ENCODE measurements around the gene ZBTB7C. TPM values are rescaled to one million over a fixed set of nuclear protein-coding genes. Genes with fewer than 3 reads are reported as not detected.

ZBTB7C gene
- total RNA-seq, 1 donor from 2014 or later = under 0.01 TPM

DNA sequence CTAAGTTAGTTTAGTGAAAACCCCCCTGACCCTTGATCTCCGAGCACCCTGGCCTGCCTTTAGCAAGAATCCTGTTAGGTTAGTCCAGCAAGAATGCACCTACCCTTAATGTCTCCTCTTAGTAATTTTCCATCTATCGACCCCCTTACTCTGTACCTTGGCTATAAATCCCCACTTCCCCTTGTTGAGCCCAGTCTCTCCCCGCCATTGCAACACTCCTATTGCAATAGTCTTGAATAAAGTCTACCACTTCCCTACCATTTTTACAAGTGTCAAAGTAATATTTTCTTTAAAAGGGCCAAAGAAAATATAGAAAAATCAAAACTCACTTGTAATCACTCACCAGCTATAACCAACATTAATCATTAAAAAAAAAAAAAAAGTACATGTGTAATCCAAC lies 4.2 kb upstream of the ZBTB7C start:
- H3K4me3 ChIP-seq (ENCODE audit: low read depth, low read length) = no peak overlapping the region
- FAIRE-seq = no peak
- peaks cover 3% of the 10 kb centered on the region for H3K27me3 ChIP-seq (ENCODE audit: control insufficient read depth, insufficient read depth, low read length)
- H3K36me3 ChIP-seq (ENCODE audit: control insufficient read depth, insufficient read depth, low read length) = no peaks in the 10 kb centered on the region
- TF ChIP-seq, protein P1, sequence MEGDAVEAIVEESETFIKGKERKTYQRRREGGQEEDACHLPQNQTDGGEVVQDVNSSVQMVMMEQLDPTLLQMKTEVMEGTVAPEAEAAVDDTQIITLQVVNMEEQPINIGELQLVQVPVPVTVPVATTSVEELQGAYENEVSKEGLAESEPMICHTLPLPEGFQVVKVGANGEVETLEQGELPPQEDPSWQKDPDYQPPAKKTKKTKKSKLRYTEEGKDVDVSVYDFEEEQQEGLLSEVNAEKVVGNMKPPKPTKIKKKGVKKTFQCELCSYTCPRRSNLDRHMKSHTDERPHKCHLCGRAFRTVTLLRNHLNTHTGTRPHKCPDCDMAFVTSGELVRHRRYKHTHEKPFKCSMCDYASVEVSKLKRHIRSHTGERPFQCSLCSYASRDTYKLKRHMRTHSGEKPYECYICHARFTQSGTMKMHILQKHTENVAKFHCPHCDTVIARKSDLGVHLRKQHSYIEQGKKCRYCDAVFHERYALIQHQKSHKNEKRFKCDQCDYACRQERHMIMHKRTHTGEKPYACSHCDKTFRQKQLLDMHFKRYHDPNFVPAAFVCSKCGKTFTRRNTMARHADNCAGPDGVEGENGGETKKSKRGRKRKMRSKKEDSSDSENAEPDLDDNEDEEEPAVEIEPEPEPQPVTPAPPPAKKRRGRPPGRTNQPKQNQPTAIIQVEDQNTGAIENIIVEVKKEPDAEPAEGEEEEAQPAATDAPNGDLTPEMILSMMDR (IDR thresholded peaks at IDR 0.05; ENCODE audit: insufficient read depth, low read length, severe bottlenecking) = no peak
- DNase-seq (ENCODE audit: low read depth) = no peak

DNA sequence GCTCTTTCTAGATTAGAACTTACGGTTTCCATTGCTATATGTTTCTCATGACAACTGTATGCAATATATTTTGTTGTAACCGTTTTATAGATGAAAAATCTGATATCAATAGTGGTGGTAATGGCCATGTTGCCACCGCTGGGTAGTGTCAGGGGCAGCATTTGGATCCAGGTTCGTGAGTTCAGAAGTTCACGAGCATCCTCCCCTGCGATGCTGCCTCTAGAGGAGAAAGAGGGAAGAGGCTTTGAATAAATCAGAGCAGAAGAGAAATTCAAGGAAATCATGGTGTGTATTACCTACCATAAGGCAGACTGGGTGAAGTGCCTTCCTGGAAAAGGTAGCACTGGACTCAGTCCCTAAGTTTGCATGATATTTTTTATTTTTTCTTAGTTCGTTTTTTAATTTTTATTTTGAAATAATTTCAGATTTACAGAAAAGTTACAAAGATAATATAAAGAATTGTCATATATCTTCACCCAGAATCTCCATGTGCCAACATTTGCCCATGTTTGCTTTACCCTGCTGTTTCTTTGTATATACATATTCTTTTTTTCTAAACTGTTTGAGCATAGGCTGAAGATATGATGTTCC lies 3.3 kb upstream of the ZBTB7C start:
- TF ChIP-seq, protein P1 (IDR thresholded peaks at IDR 0.05; ENCODE audit: insufficient read depth, low read length, severe bottlenecking) = peak; percentile 75
- Histone ChIP-seq H3K27me3 (ENCODE audit: control insufficient read depth, insufficient read depth, low read length) (peaks cover 9% of the 10 kb centered on the region), H3K36me3 (ENCODE audit: control insufficient read depth, insufficient read depth, low read length) (no peaks in the 10 kb centered on the region), H3K4me3 (ENCODE audit: low read depth, low read length) (no peak overlapping the region)
- DNase-seq (ENCODE audit: low read depth) (peak; percentile 54), FAIRE-seq (no peak)

DNA sequence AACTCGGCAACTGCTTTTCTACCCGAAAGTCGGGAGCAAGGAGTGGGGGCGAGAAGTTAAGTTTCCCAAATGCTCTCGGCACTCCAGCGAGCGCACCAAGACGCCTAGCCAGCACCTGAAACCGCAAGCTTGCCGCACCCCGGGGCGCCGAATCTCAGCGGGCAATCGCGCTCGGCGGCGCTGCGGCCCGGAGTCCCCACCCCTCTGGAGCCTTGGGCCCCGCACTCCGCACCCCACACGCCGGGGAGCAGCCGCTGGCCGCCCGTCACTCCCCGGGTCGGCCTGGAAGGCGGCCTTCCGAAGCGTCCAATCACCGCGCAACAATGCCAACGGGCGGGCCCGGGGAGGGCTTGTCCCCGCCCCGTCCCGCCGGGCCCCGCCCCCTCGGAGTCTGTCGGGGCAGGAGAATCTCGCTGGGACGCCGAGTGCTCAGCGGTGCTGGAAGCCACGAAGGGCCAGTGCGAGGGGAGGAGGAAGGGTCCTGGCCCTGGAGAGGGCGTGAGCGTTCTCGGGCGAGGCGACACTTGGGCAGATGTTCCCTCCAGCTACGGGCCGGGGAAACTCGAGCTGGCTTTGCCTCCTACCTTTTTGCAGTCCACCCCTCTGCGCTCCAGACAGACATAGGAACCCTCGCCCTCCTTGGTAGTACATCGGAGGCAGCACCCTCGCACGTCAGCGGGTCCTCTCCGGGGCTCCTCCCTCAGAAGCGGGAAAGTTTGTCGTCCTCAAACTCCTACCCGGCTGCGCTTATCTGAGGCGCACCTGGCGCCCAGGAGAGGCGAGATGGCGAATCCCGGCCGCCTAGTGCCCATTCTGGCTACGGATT lies 1.1 kb upstream of the ZBTB7C start:
- Histone ChIP-seq H3K36me3 (ENCODE audit: control insufficient read depth, insufficient read depth, low read length) (no peaks in the 10 kb centered on the region), H3K27me3 (ENCODE audit: control insufficient read depth, insufficient read depth, low read length) (peaks cover 8% of the 10 kb centered on the region), H3K4me3 (ENCODE audit: low read depth, low read length) (peak overlapping the region; percentile 59)
- TF ChIP-seq, protein P1 (IDR thresholded peaks at IDR 0.05; ENCODE audit: insufficient read depth, low read length, severe bottlenecking) = no peak
- peak; percentile 77 for DNase-seq (ENCODE audit: low read depth)
- no peak for FAIRE-seq

DNA sequence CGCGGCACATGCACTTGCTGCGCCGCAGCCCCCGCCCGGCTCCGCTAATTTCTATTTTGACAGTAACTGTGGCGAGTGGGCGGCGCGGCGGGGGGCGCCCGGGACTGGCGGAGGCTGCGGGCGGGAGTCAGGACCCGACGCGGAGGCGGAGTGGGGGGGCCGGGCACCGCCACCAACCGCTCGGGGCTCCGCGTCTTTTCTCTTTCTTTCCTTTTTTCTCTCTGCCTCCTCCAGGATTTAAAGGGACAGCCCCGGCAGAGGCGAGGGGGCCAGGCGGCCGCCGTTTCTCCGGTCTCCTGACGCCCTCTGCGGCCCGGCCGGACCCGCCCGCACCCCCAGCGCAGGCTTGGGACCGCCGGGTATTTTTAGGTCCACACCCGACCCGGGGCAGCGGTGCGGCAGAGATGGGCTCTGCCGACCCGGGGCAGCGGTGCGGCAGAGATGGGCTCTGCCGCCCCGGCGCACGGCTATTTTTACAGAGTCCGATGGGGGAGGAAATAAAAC lies 460 bp upstream of the ZBTB7C start:
- Histone ChIP-seq H3K4me3 (ENCODE audit: low read depth, low read length) (peak overlapping the region; percentile 59), H3K36me3 (ENCODE audit: control insufficient read depth, insufficient read depth, low read length) (no peaks in the 10 kb centered on the region), H3K27me3 (ENCODE audit: control insufficient read depth, insufficient read depth, low read length) (peaks cover 8% of the 10 kb centered on the region)
- TF ChIP-seq, protein P1 (IDR thresholded peaks at IDR 0.05; ENCODE audit: insufficient read depth, low read length, severe bottlenecking) = no peak
- DNase-seq (ENCODE audit: low read depth) = no peak
- no peak for FAIRE-seq

DNA sequence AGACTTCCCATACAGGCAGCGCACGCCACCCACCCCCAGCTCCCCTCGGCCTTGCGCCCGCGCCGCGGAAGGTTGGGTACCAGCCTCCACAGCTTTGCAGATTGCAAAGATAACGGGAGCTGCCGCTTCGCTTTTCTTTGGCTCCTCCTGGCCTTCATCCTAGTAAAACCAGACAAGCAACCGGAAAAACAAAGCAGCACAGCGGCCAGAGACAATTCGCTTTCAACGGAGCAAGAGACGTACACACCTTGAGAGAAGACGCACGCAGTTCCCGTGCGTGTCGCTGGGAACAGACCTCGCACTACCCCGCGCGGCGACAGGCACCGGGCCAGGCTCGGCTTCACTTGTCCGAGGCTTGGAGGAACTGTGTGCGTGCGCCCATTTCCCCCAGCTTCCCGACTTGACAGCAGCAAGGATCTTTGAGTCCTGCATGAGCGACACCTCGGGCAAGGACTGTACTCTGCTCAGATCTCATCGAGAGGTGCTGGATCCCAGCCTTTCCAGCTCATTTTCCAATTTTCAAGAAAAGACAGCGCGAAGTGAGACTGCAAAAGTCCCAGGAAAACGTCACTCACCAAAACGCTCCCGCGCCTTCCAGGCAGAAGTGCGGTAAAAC lies 964 bp downstream of the ZBTB7C start:
- TF ChIP-seq, protein P1 (IDR thresholded peaks at IDR 0.05; ENCODE audit: insufficient read depth, low read length, severe bottlenecking) = no peak
- Histone ChIP-seq H3K36me3 (ENCODE audit: control insufficient read depth, insufficient read depth, low read length) (no peaks in the 10 kb centered on the region), H3K27me3 (ENCODE audit: control insufficient read depth, insufficient read depth, low read length) (peaks cover 8% of the 10 kb centered on the region), H3K4me3 (ENCODE audit: low read depth, low read length) (peak overlapping the region; percentile 59)
- no peak for DNase-seq (ENCODE audit: low read depth)
- peak; percentile 66 for FAIRE-seq

Data from bronchial epithelial cell (primary cell).